BLaER1 treated with 17β-estradiol and CSF1 and Interleukin-3, amounts not matched to agents 10 nM and 100 nM (cell line): ENCODE results near the gene CCDC187.

Source experiments
- H3K27ac ChIP-seq, 11 experiments: shearing (Covaris generic); formaldehyde crosslinking; 2 replicates each; pipeline ENCODE4 v1.8.1; 2022
- H3K27me3 ChIP-seq, 11 experiments: shearing (Covaris generic); formaldehyde crosslinking; 2 replicates each; pipeline ENCODE4 v1.8.1; 2022
- H3K36me3 ChIP-seq, 11 experiments: shearing (Covaris generic); formaldehyde crosslinking; 2 replicates each; pipeline ENCODE4 v1.8.1; 2022
- H3K4me1 ChIP-seq, 10 experiments: shearing (Covaris generic); formaldehyde crosslinking; 2 replicates each; pipeline ENCODE4 v1.8.1; 2022
- H3K4me2 ChIP-seq, 11 experiments: shearing (Covaris generic); formaldehyde crosslinking; 2 replicates each; pipeline ENCODE4 v1.8.1; 2022
- H3K4me3 ChIP-seq, 10 experiments: shearing (Covaris generic); formaldehyde crosslinking; 2 replicates each; pipeline ENCODE4 v1.8.1; 2022
- H3K9ac ChIP-seq, 11 experiments: shearing (Covaris generic); formaldehyde crosslinking; 2 replicates each; pipeline ENCODE4 v1.8.1; 2022
- H3K9me3 ChIP-seq, 11 experiments: shearing (Covaris generic); formaldehyde crosslinking; replicated peaks in 1 of 11; 2 replicates each; pipeline ENCODE4 v1.8.1; 2022
- H4K20me1 ChIP-seq, 11 experiments: shearing (Covaris generic); formaldehyde crosslinking; 2 replicates each; pipeline ENCODE4 v1.8.1; 2022
- Cebpa-rat ChIP-seq, 11 experiments: shearing (Covaris generic); IDR thresholded peaks; 2 replicates each; pipeline ENCODE4 v1.8.1; 2022

Gene CCDC187

DNA sequence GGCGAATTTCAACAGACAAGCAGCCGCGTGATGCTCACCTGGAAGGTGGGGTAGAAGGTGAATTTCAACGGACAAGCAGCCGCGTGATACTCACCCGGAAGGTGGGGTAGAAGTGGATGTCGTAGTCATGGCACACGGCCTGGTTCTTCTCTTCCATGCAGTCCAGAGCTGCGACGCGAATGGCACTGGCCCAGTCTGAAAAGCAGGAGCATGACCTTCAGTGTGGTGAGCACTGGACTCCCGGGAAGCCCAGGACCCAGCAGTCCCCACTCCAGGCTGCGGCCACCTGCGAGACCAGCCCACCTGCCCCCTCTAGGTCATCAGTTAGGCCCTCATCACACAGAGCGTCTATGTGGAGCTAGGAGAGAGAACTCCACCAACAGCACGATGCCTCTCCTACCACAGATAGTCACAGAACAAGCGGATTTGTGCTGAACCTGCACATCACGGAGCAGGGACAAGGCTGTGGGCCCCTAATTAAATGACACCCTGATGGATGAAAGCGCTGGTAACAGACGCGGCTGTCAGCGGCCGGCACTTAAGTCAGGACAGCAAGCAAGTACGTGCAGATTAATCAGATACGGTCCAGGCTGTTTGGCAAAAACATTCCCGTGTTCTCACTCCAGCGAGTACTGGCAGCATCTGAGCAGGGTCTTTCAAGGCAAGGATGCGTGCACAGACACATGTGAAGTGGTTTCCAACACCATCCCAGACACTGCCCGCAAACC is 77.0 kb downstream of the CCDC187 start:
- Histone ChIP-seq H3K9me3 (no peaks in the 10 kb centered on the region), H3K27me3 (peaks cover 0 to 26% (median 0%) of the 10 kb centered on the region in 11 experiments; a peak in 9 of 22 replicates), H4K20me1 (peaks cover 9 to 100% (median 98%) of the 10 kb centered on the region in 11 experiments; a peak in 21 of 22 replicates), H3K4me3 (no peak overlapping the region; a peak in 1 of 20 replicates), H3K36me3 (peaks cover 0 to 24% (median 15%) of the 10 kb centered on the region in 11 experiments; a peak in 9 of 22 replicates), H3K4me2 (peak overlapping the region; percentile 87 to 98 (median 94); a peak in 21 of 22 replicates), H3K4me1 (peaks cover 62 to 100% (median 96%) of the 10 kb centered on the region in 10 experiments), H3K9ac (peak overlapping the region in 4 of 11 experiments; percentile 17 to 74 (median 58); a peak in 7 of 22 replicates), H3K27ac (peak overlapping the region in 3 of 11 experiments; percentile 32 to 82 (median 73); a peak in 4 of 22 replicates)
- TF ChIP-seq Cebpa-rat (IDR thresholded peaks at IDR 0.05) = no peak

DNA sequence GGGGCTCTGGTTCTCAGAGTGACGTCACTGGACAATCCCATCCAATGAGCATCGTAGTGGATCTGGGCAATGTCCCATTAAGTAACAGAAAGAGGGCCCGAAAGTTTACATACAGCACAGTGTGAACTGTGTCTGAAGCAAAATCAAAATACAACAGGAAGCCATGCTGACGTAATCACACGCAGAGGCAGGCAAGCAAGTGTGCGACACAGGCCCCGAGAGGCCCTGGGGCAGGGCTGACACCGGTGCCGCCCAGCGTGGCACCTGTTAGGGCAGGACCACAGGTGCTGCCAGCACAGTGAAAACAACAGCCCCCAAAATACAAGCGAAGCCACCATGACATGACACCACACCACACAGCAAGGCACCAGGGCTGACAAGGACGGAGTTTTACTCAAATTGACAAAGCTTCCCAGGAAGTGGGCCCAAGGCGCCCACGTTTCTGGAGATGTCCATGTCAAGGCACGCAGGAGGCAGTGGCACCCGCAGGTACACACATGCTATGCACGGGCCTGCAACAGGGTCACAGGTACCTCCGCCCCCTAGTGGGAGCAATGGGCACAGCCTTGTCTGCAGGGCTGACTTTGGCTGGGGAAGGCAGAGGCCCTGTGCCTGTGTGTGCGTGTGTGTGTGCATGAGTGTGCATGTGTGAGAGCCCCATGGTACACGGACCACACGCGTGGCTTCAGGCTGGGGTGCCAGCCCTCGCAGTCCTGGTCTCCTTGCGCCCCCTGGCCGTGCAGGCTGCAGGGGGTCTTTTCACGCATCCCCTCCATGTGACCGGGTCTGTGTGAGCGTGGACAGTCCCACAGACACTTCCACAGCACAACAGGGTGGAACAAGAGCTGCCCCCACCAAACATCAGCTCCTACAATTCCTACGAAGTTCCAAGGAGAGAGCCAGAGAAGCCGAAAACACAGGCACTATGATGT is 77.9 kb downstream of the CCDC187 start:
- peak overlapping the region in 8 of 11 experiments; percentile 1 to 74 (median 53); a peak in 14 of 22 replicates for H3K9ac ChIP-seq
- peaks cover 0 to 24% (median 17%) of the 10 kb centered on the region in 11 experiments; a peak in 9 of 22 replicates for H3K36me3 ChIP-seq
- H3K9me3 ChIP-seq = no peaks in the 10 kb centered on the region
- peak in 3 of 11 experiments; percentile 11 to 57 (median 51); a peak in 2 of 22 replicates for TF ChIP-seq Cebpa-rat (IDR thresholded peaks at IDR 0.05)
- H3K27me3 ChIP-seq = peaks cover 0 to 34% (median 0%) of the 10 kb centered on the region in 11 experiments; a peak in 9 of 22 replicates
- peak overlapping the region in 10 of 11 experiments; percentile 10 to 82 (median 46); a peak in 21 of 22 replicates for H3K27ac ChIP-seq
- peaks cover 11 to 100% (median 100%) of the 10 kb centered on the region in 11 experiments; a peak in 21 of 22 replicates for H4K20me1 ChIP-seq
- peaks cover 62 to 100% (median 97%) of the 10 kb centered on the region in 10 experiments for H3K4me1 ChIP-seq
- peak overlapping the region; percentile 87 to 98 (median 94) for H3K4me2 ChIP-seq
- H3K4me3 ChIP-seq = peak overlapping the region; percentile 12 to 57 (median 32); a peak in 14 of 20 replicates

DNA sequence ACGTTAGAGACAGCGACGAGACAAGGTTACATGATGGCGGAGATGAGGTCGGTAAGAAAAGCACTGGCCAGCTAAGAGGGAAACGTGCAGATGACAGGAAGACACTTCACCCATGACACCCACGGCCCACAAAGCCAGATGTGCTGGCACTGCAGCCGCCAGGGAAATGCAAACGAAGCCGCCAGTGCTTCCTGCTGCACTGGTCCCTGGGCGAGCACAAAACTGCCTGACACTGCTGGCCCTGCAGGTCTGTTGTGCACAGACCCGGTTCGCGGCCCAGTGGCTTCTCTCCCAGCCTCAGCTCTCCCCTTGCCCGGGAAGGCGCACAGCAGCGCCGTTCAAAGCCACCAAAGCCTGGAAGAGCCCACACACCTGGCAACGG is 78.5 kb downstream of the CCDC187 start:
- H3K4me1 ChIP-seq = peaks cover 68 to 100% (median 98%) of the 10 kb centered on the region in 10 experiments
- H3K36me3 ChIP-seq = peaks cover 0 to 22% (median 14%) of the 10 kb centered on the region in 11 experiments; a peak in 9 of 22 replicates
- peak overlapping the region; percentile 87 to 98 (median 94) for H3K4me2 ChIP-seq
- peak overlapping the region in 8 of 11 experiments; percentile 17 to 74 (median 53); a peak in 13 of 22 replicates for H3K9ac ChIP-seq
- H3K9me3 ChIP-seq = no peaks in the 10 kb centered on the region
- TF ChIP-seq Cebpa-rat (IDR thresholded peaks at IDR 0.05) = no peak
- H3K27ac ChIP-seq = peak overlapping the region in 10 of 11 experiments; percentile 10 to 82 (median 46); a peak in 21 of 22 replicates
- peaks cover 0 to 34% (median 0%) of the 10 kb centered on the region in 11 experiments; a peak in 9 of 22 replicates for H3K27me3 ChIP-seq
- H4K20me1 ChIP-seq = peaks cover 18 to 100% (median 100%) of the 10 kb centered on the region in 11 experiments; a peak in 21 of 22 replicates
- peak overlapping the region; percentile 12 to 57 (median 37); a peak in 13 of 20 replicates for H3K4me3 ChIP-seq

DNA sequence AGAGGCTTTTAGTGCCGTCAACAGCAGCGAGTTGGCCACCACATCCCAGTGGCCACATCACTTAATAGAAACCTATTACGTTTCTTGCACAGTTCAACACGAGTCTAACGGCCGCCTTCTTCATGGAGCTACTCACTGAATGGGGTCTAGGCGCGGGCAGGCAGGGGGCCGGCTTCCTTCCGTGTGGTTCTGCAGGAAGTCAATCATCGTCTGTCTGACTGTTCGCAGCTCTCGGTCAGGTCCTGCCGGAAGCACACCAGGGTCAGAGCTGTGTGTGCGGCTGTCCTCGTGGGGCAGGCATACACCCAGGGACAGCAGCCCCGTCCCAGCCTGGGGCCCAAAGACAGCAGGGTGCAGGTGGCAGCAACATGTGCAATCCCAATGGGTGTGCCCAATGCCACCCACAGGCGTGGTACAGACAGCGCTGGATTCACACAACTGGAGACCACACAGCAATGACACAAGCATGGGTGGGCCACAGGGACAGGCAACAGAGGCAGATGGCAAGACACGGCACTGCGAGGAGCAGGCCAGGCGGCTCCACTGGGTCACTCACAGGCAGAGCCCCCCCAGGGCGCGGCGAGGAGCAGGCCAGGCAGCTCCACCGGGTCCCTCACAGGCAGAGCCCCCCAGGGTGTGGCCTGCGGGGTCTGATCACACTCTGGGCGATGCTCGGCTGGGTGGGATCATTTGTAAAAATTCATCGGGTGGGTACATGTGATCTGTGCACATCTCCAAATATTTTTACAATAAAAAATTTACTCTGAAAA is 79.8 kb downstream of the CCDC187 start:
- peak overlapping the region; percentile 87 to 98 (median 94) for H3K4me2 ChIP-seq
- H3K9ac ChIP-seq = peak overlapping the region in 7 of 11 experiments; percentile 5 to 74 (median 59); a peak in 11 of 22 replicates
- peaks cover 0 to 35% (median 0%) of the 10 kb centered on the region in 11 experiments; a peak in 9 of 22 replicates for H3K27me3 ChIP-seq
- peaks cover 78 to 100% (median 100%) of the 10 kb centered on the region in 10 experiments for H3K4me1 ChIP-seq
- H3K9me3 ChIP-seq = no peaks in the 10 kb centered on the region
- peaks cover 0 to 22% (median 14%) of the 10 kb centered on the region in 11 experiments; a peak in 9 of 22 replicates for H3K36me3 ChIP-seq
- H4K20me1 ChIP-seq = peaks cover 21 to 100% (median 100%) of the 10 kb centered on the region in 11 experiments; a peak in 21 of 22 replicates
- peak overlapping the region in 6 of 11 experiments; percentile 13 to 82 (median 70); a peak in 10 of 22 replicates for H3K27ac ChIP-seq
- peak overlapping the region in 5 of 10 experiments; percentile 6 to 57 (median 36); a peak in 8 of 20 replicates for H3K4me3 ChIP-seq
- no peak for TF ChIP-seq Cebpa-rat (IDR thresholded peaks at IDR 0.05)

DNA sequence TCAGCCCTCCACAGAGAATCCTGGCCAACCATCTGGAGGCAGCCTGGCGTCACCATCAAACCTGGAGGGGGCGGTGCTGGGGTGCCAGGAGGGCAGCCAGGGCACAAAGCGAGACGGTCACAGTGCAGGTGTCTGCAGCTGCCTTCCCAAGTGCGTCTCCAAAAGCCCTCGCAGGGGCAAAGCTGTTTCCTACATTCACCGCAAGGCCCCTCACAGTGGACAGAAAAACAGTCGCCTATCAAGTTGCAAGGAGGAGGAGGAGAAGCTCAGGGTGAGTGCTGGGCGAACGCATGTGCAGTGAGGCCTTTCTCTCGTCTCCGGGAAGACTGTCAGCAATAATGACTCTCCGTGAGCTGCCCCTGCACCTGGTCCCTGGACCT is 81.0 kb downstream of the CCDC187 start:
- H3K36me3 ChIP-seq = peaks cover 0 to 31% (median 23%) of the 10 kb centered on the region in 11 experiments; a peak in 15 of 22 replicates
- peaks cover 74 to 100% (median 100%) of the 10 kb centered on the region in 10 experiments for H3K4me1 ChIP-seq
- H3K9me3 ChIP-seq = no peaks in the 10 kb centered on the region
- H4K20me1 ChIP-seq = peaks cover 21 to 100% (median 100%) of the 10 kb centered on the region in 11 experiments; a peak in 21 of 22 replicates
- peak overlapping the region in 4 of 11 experiments; percentile 67 to 82 (median 76); a peak in 7 of 22 replicates for H3K27ac ChIP-seq
- peak overlapping the region in 3 of 11 experiments; percentile 71 to 74 (median 72); a peak in 7 of 22 replicates for H3K9ac ChIP-seq
- peaks cover 0 to 46% (median 0%) of the 10 kb centered on the region in 11 experiments; a peak in 9 of 22 replicates for H3K27me3 ChIP-seq
- H3K4me2 ChIP-seq = peak overlapping the region; percentile 87 to 98 (median 94)
- TF ChIP-seq Cebpa-rat (IDR thresholded peaks at IDR 0.05) = no peak
- H3K4me3 ChIP-seq = peak overlapping the region in 3 of 10 experiments; percentile 27 to 57 (median 49); a peak in 5 of 20 replicates

DNA sequence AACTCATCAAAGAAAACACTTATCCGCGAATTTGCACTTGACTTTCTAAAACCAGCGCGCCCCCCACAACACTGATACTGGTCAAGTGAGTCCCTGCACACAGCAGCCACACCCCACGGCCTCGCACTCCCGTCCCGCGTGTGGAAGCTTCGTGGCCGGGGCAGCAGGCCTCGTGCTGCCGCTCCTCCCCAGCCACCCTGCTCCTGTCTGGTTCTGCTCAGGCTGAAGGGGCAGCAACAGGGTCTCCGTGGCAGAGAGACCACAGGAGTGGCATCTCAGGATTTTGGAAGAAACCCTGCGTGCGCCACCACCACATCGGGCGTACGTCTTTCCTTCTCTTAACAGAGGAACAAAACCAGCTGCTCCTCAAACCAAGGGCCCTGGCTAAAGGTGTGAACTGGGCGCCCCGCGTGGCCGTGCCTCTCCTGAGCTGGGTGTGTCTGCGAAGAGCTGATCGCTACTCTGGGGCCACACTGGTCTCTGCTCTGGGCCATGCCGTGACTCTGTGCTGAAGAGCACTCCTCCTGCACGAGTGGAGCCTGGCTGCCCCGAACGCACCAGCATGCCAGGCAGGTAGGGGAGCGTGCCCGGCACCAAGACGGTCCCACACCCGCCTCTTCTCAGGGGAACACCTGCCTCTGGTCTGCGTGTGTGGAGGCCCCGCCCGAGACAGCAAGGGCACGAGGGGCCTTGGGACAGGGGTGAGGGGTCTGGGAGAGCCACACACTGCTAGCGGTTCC is 81.6 kb downstream of the CCDC187 start:
- H3K36me3 ChIP-seq = peaks cover 0 to 37% (median 24%) of the 10 kb centered on the region in 11 experiments; a peak in 15 of 22 replicates
- H3K27ac ChIP-seq = peak overlapping the region in 4 of 11 experiments; percentile 23 to 82 (median 58); a peak in 6 of 22 replicates
- peak overlapping the region; percentile 87 to 98 (median 94); a peak in 20 of 22 replicates for H3K4me2 ChIP-seq
- H3K9ac ChIP-seq = peak overlapping the region in 2 of 11 experiments; percentile 51 to 72; a peak in 6 of 22 replicates
- TF ChIP-seq Cebpa-rat (IDR thresholded peaks at IDR 0.05) = no peak
- peaks cover 69 to 100% (median 99%) of the 10 kb centered on the region in 10 experiments for H3K4me1 ChIP-seq
- H4K20me1 ChIP-seq = peaks cover 21 to 100% (median 100%) of the 10 kb centered on the region in 11 experiments; a peak in 21 of 22 replicates
- peaks cover 0 to 50% (median 0%) of the 10 kb centered on the region in 11 experiments; a peak in 9 of 22 replicates for H3K27me3 ChIP-seq
- H3K9me3 ChIP-seq = no peaks in the 10 kb centered on the region
- peak overlapping the region in 3 of 10 experiments; percentile 27 to 57 (median 49); a peak in 4 of 20 replicates for H3K4me3 ChIP-seq
